DND-41 (cell line): ENCODE data around the gene ST14.

Experiments
- EZH2 ChIP-seq: IDR thresholded peaks from 3 replicates; pipeline ENCODE4 v1.6.1; 2012; ENCODE audit warnings: borderline replicate concordance, low read depth, mild to moderate bottlenecking, moderate library complexity, low read length, inconsistent platforms; ENCODE audit not compliant: severe bottlenecking
- TF ChIP-seq, protein P1 (sequence below): IDR thresholded peaks from 2 replicates; pipeline ENCODE4 v1.5.1; 2012; ENCODE audit warnings: borderline replicate concordance, low read length, moderate library complexity, mild to moderate bottlenecking; ENCODE audit not compliant: poor library complexity, severe bottlenecking; ENCODE audit errors: extremely low read depth

DNA sequence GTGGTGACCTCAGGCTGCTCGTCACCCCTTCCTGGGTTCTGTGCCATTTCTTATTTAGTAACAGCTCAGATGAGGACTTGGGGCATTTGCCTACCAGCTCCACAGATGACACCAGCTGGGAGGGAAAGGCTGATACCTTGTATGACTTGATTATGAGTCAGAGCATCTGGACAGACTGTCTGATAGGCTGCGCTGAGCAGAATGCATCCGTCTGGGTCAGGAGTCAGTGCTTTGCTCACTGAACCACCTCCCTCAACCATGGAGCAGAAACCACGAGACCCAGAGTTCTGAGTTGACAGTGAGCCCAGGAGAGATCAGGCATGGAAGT, 6.8 kb downstream of the ST14 start:
- TF ChIP-seq, protein P1, sequence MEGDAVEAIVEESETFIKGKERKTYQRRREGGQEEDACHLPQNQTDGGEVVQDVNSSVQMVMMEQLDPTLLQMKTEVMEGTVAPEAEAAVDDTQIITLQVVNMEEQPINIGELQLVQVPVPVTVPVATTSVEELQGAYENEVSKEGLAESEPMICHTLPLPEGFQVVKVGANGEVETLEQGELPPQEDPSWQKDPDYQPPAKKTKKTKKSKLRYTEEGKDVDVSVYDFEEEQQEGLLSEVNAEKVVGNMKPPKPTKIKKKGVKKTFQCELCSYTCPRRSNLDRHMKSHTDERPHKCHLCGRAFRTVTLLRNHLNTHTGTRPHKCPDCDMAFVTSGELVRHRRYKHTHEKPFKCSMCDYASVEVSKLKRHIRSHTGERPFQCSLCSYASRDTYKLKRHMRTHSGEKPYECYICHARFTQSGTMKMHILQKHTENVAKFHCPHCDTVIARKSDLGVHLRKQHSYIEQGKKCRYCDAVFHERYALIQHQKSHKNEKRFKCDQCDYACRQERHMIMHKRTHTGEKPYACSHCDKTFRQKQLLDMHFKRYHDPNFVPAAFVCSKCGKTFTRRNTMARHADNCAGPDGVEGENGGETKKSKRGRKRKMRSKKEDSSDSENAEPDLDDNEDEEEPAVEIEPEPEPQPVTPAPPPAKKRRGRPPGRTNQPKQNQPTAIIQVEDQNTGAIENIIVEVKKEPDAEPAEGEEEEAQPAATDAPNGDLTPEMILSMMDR = no peak
- no peak for TF ChIP-seq EZH2
